SJCRH30 (cell line): Measurements from ENCODE around the gene AGA. TPM values are rescaled to one million over a fixed set of nuclear protein-coding genes. Genes with fewer than 3 reads are reported as not detected.

Experiments used
- DNase-seq, 2 experiments: peaks; one replicate each; pipeline ENCODE4 v3.0.0-alpha.2; 2015 to 2020
- H3K27ac ChIP-seq: fragments of 250-450 bp; sonication (Bioruptor Pico); 2 replicates; pipeline ENCODE4 v1.5.1; 2020; ENCODE audit warnings: mild to moderate bottlenecking, moderate library complexity
- H3K27me3 ChIP-seq: fragments of 250-450 bp; sonication (Bioruptor Pico); 2 replicates; pipeline ENCODE4 v1.5.1; 2020; ENCODE audit warnings: mild to moderate bottlenecking, moderate library complexity
- H3K36me3 ChIP-seq: fragments of 250-450 bp; sonication (Bioruptor Pico); 2 replicates; pipeline ENCODE4 v1.5.1; 2020; ENCODE audit warnings: mild to moderate bottlenecking, moderate library complexity
- H3K4me1 ChIP-seq: fragments of 250-450 bp; sonication (Bioruptor Pico); 2 replicates; pipeline ENCODE4 v1.5.1; 2020; ENCODE audit warnings: mild to moderate bottlenecking, moderate library complexity
- H3K4me3 ChIP-seq: fragments of 250-450 bp; sonication (Bioruptor Pico); 2 replicates; pipeline ENCODE4 v1.5.1; 2020; ENCODE audit warnings: mild to moderate bottlenecking, moderate library complexity
- H3K9me3 ChIP-seq: fragments of 250-450 bp; sonication (Bioruptor Pico); replicated peaks from 2 replicates; pipeline ENCODE4 v1.5.1; 2020; ENCODE audit warnings: mild to moderate bottlenecking, moderate library complexity
- total RNA-seq: library from RNA; depleted of rRNA; stranded (reverse); fragments of >200 nt; shearing (Covaris generic); gene quantifications from 2 replicates; pipeline ENCODE4 v1.2.3, GENCODE V29; 2014; rRNA removed

Gene AGA
- total RNA-seq, 1 experiment from 2014 or later = 1.9 TPM

GRCh38 chr4:177385576-177386277, 56.5 kb downstream of the AGA start:
- DNase-seq = no peak
- H3K9me3 ChIP-seq = no peaks in the 10 kb centered on the region
- no peaks in the 10 kb centered on the region for H3K27me3 ChIP-seq
- no peak overlapping the region for H3K27ac ChIP-seq
- no peak overlapping the region for H3K4me3 ChIP-seq
- no peaks in the 10 kb centered on the region for H3K36me3 ChIP-seq
- 0 out of 2 replicates have a peak, but pooled peaks cover 2% of the 10 kb centered on the region for H3K4me1 ChIP-seq

DNA sequence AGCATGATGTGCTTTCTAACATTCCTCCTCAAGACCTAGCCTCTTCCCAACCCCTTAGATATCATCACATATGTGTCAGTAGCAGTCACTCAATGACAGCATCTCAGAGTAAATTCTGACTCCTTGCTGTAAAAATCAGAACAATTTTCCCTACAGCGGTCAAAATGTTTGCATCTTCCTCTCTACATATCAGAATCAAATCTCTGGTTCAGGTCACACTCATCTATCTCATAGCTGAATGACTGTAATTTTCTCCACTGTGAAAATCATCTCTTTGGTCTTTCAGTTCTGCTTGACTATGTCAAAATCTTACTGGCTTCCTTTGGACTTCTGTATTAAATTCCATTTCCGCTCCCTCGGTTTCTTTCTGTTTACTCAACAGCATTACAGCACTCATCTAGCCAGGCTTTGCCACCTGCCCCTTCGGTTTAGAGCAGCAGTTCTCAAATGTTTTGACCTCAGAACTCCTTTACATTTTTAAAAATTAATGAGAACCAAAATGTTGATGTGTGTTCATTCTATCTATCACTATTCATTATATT, 57.3 kb downstream of the AGA start:
- Histone ChIP-seq H3K9me3 (no peaks in the 10 kb centered on the region), H3K4me1 (0 out of 2 replicates have a peak, but pooled peaks cover 2% of the 10 kb centered on the region), H3K27me3 (no peaks in the 10 kb centered on the region), H3K27ac (no peak overlapping the region), H3K36me3 (no peaks in the 10 kb centered on the region), H3K4me3 (no peak overlapping the region)
- DNase-seq = peak in 1 of 2 experiments; percentile 17

GRCh38 chr4:177381762-177382310, 60.4 kb downstream of the AGA start:
- Histone ChIP-seq H3K27ac (no peak overlapping the region), H3K27me3 (no peaks in the 10 kb centered on the region), H3K4me1 (0 out of 2 replicates have a peak, but pooled peaks cover 2% of the 10 kb centered on the region), H3K4me3 (no peak overlapping the region), H3K9me3 (no peaks in the 10 kb centered on the region), H3K36me3 (no peaks in the 10 kb centered on the region)
- no peak for DNase-seq

Other genes starting within 250 kb of the AGA start
- 14.0 and 15.7 TPM in 2 replicates for gene NEIL3, start 132.6 kb downstream of the AGA start, total RNA-seq